K562 (cell line): ENCODE results near the gene CUX1. TPM values are rescaled to one million over a fixed set of nuclear protein-coding genes. Genes with fewer than 3 reads are reported as not detected.

ENCODE experiments used
- ATAC-seq: fragments of 200-7000 bp; cut with Tn5 transposase; 3 replicates; pipeline ENCODE4 v1.9.1; 2020; ENCODE audit warnings: moderate library complexity
- BruUV-seq: library from RNA; stranded (reverse); fragments of 400-500 nt; replicated peaks from 2 replicates; lab custom pipeline; 2021; lab: Mats Ljungman, UMichigan
- CTCF ChIA-PET: fragments of 300-600 bp; formaldehyde crosslinking; extraction: SDS; loops from one replicate; lab custom pipeline; 2021; ENCODE audit warnings: low intra/inter-chr PET ratio; lab: Yijun Ruan, JAX
- POLR2A ChIA-PET: fragments of 300-600, 350-650 bp; sonication (Branson Sonifier 250); formaldehyde crosslinking; extraction: SDS; loops from one replicate; lab custom pipeline; 2021; ENCODE audit warnings: antibody characterized with exemption, inconsistent platforms; lab: Yijun Ruan, JAX
- DNase-seq, 4 experiments: peaks; one replicate each; pipeline versions ENCODE4 v3.0.0 to v3.0.0-alpha.2; 2011 to 2018; ENCODE audit warnings: low spot score in 3 of 4, mixed read lengths in 3 of 4; ENCODE audit errors: extremely low read depth in 1 of 4
- FAIRE-seq: peaks from 2 replicates; lab custom pipeline; 2011; peaks lifted over from hg19 to GRCh38; lab: Jason Lieb, UNC
- H2AFZ ChIP-seq: 2 replicates; pipeline ENCODE4 v1.6.0; 2011; ENCODE audit warnings: low read depth, low read length, control low read depth, inconsistent platforms
- H3K27ac ChIP-seq: fragments of 200-600 bp; 3 replicates; pipeline ENCODE4 v1.8.0; 2011; ENCODE audit warnings: low read depth, mild to moderate bottlenecking, control low read depth, inconsistent platforms, low read length, moderate library complexity, mixed read lengths; ENCODE audit errors: extremely low read depth
- H3K27me3 ChIP-seq, 2 experiments: fragments of 300-600 bp in 1 of 2; 2 replicates in 1 of 2; 3 replicates in 1 of 2; pipeline versions ENCODE4 v1.6.0 to v1.8.0; 2011; ENCODE audit warnings: inconsistent platforms in 2 of 2, low read length in 2 of 2, mild to moderate bottlenecking in 1 of 2, mixed read lengths in 1 of 2, moderate library complexity in 1 of 2; ENCODE audit not compliant: control insufficient read depth in 2 of 2, insufficient read depth in 2 of 2
- H3K36me3 ChIP-seq: fragments of 300-600 bp; 3 replicates; pipeline ENCODE4 v1.8.0; 2011; ENCODE audit warnings: mild to moderate bottlenecking, low read length, inconsistent platforms; ENCODE audit not compliant: control insufficient read depth, insufficient read depth
- H3K4me1 ChIP-seq, 2 experiments: fragments of 200-600 bp in 1 of 2; replicated peaks in 1 of 2; 2 replicates in 1 of 2; 3 replicates in 1 of 2; pipeline versions ENCODE4 v1.5.1 to v1.8.0; 2011; ENCODE audit warnings: inconsistent platforms in 2 of 2, low read length in 2 of 2, mild to moderate bottlenecking in 1 of 2, mixed read lengths in 1 of 2, moderate library complexity in 1 of 2; ENCODE audit not compliant: control insufficient read depth in 2 of 2, insufficient read depth in 2 of 2
- H3K4me2 ChIP-seq: 2 replicates; pipeline ENCODE4 v1.6.1; 2011; ENCODE audit warnings: low read length, control low read depth, inconsistent platforms, mixed read lengths; ENCODE audit not compliant: insufficient read depth
- H3K4me3 ChIP-seq: fragments of 200-600 bp; sonication (generic), shearing (Covaris generic); 2 replicates; pipeline ENCODE4 v1.5.1; 2016; ENCODE audit warnings: control low read depth, inconsistent platforms
- H3K79me2 ChIP-seq: fragments of 200-600 bp; 3 replicates; pipeline ENCODE4 v1.8.0; 2011; ENCODE audit warnings: low read length, inconsistent platforms; ENCODE audit not compliant: control insufficient read depth, insufficient read depth
- H3K9ac ChIP-seq, 2 experiments: 2 replicates each; pipeline versions ENCODE4 v1.6.0 to v1.6.1; 2011; ENCODE audit warnings: low read depth in 2 of 2, low read length in 2 of 2, control low read depth in 1 of 2, inconsistent platforms in 1 of 2, mild to moderate bottlenecking in 1 of 2, mixed read lengths in 1 of 2; ENCODE audit not compliant: insufficient read depth in 1 of 2
- H3K9me1 ChIP-seq: one replicate; pipeline ENCODE4 v1.6.0; 2011; ENCODE audit warnings: inconsistent platforms, mild to moderate bottlenecking, low read length, moderate library complexity; ENCODE audit not compliant: control insufficient read depth, insufficient read depth
- H3K9me3 ChIP-seq: replicated peaks from 2 replicates; pipeline ENCODE4 v1.5.1; 2011; ENCODE audit warnings: low read depth, low read length, inconsistent platforms; ENCODE audit not compliant: control insufficient read depth, insufficient read depth
- H4K20me1 ChIP-seq: replicated peaks from 2 replicates; pipeline ENCODE4 v1.6.1; 2011; ENCODE audit warnings: low read length, inconsistent platforms, mixed read lengths; ENCODE audit not compliant: control insufficient read depth, insufficient read depth
- SPI1 ChIP-seq: IDR thresholded peaks from 2 replicates; pipeline ENCODE4 v1.6.1; 2011; ENCODE audit warnings: low read depth, low read length, control low read depth, borderline replicate concordance
- TEAD1 ChIP-seq, 2 experiments: fragments of 450-650 bp in 1 of 2; sonication (generic) in 1 of 2; formaldehyde crosslinking; IDR thresholded peaks; 2 replicates each; pipeline versions ENCODE4 v1.4.0 to v1.8.0; 2020 to 2022; ENCODE audit warnings: mild to moderate bottlenecking in 2 of 2, missing genetic modification reagents in 1 of 2
- WGBS: fragments of 100-300 bp; shearing (Covaris generic); methylation state at CpG from one replicate; pipeline ENCODE4 v1.1.6; 2016; ENCODE audit warnings: low coverage, mixed read lengths; ENCODE audit not compliant: insufficient coverage; ENCODE audit errors: missing lambda C conversion rate; 5-methylcytosine and 5-hydroxymethylcytosine counted together
- in situ Hi-C: fragments of 300-500 bp; cut with MboI; formaldehyde crosslinking; loops from 4 replicates; pipeline ENCODE4 v1.15.0; 2018; ENCODE audit warnings: inconsistent platforms, mixed read lengths
- intact Hi-C: fragments of 100-400 bp; cut with micrococcal nuclease; formaldehyde crosslinking; loops from 2 replicates; pipeline ENCODE4 v1.14.2; 2022
- polyA plus RNA-seq, 8 experiments: library from polyadenylated mRNA; depleted of rRNA in 4 of 8; stranded (reverse) in 5 of 8; unstranded in 3 of 8; fragments of >200 nt; fragmentation: Nextera tagmentation in 2 of 8; fragmentation: Illumina TruSeq in 1 of 8; extraction: Ambion mirVana in 2 of 8; extraction: Trizol in 1 of 8; gene quantifications; 2 replicates each; pipeline versions ENCODE4 v1.2.1 to v1.2.3, GENCODE V29; 2011 to 2014; ENCODE audit warnings: inconsistent platforms in 1 of 8, missing spikeins in 1 of 8
- total RNA-seq, 7 experiments: library from RNA; depleted of rRNA in 6 of 7; stranded (reverse); fragments of >200 nt in 6 of 7; fragmentation: Illumina TruSeq in 2 of 7; extraction: Trizol in 2 of 7; gene quantifications; 2 replicates each; pipeline versions ENCODE4 v1.2.1 to v1.2.3, GENCODE V29; 2011 to 2021; ENCODE audit warnings: low replicate concordance in 1 of 7

The CUX1 gene
- total and polyA plus RNA-seq, 9 of the 15 experiments (the other 6 are each of a cell fraction or from before 2014, with no cell fraction given) = 3.6 to 55.3 (median 25.2) TPM

DNA sequence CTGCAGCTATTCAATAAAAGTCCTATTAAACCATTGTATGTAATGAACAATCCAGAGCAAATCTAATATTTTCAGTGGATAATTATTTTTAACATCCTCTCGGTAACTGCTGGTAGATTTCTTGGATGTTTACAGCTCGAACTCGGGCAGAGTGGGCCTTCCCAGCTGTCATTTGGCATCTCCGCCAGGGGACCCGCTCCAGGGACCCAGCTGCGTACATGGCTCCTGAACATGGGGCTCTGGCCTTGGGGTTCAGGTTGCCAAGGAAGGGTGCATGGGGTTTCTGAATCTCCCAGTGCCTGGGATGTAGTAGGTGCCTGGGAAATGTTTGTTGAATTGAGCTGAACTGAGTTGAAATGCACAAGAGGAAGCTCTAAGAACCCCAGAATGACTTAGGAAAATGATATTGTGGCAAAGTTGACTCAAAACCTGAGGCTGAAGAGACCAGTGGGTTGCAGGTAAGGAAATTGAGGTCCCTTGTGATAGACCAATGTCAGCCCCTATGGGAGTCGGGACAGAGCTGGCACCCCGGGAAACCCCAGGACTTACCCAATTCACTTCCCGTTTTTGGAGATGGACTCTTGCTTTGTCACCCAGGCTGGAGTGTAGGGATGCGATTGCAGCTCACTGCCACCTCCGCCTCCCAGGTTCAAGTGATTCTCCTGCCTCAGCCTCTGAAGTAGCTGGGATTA, 228.4 kb downstream of the CUX1 start:
- no peaks in the 10 kb centered on the region for H3K79me2 ChIP-seq
- DNase-seq (no peak), ATAC-seq (no peak), FAIRE-seq (no peak)
- no TSS peak for BruUV-seq
- H3K4me2 ChIP-seq = no peak overlapping the region
- no peaks in the 10 kb centered on the region for H3K27me3 ChIP-seq
- no peaks in the 10 kb centered on the region for H3K36me3 ChIP-seq
- H3K27ac ChIP-seq = no peak overlapping the region
- H3K4me1 ChIP-seq = peaks cover 0 to 4% of the 10 kb centered on the region in 2 experiments; a peak in 1 of 5 replicates
- H2AFZ ChIP-seq = no peak overlapping the region
- TF ChIP-seq SPI1 (peak; percentile 80), TEAD1 (CRISPR knock-in tag; IDR thresholded peaks at IDR 0.05) (no peak)
- no peak overlapping the region for H3K4me3 ChIP-seq
- 90% methylated on average over 11 of the region's 11 CpGs for WGBS
- H4K20me1 ChIP-seq = peaks cover 7% of the 10 kb centered on the region
- ChIA-PET CTCF (no interaction called here), POLR2A (interaction anchor here (0.5 to 1.5 kb wide), 4 partner anchors 12 to 211 kb away, joined by 3 to 4 read pairs (median 4); no protein-coding TSS in a partner anchor)
- H3K9me1 ChIP-seq = no peaks in the 10 kb centered on the region
- H3K9me3 ChIP-seq = no peaks in the 10 kb centered on the region
- intact Hi-C loops = no loop called here
- no peak overlapping the region for H3K9ac ChIP-seq
- in situ Hi-C loops = no loop called here

DNA sequence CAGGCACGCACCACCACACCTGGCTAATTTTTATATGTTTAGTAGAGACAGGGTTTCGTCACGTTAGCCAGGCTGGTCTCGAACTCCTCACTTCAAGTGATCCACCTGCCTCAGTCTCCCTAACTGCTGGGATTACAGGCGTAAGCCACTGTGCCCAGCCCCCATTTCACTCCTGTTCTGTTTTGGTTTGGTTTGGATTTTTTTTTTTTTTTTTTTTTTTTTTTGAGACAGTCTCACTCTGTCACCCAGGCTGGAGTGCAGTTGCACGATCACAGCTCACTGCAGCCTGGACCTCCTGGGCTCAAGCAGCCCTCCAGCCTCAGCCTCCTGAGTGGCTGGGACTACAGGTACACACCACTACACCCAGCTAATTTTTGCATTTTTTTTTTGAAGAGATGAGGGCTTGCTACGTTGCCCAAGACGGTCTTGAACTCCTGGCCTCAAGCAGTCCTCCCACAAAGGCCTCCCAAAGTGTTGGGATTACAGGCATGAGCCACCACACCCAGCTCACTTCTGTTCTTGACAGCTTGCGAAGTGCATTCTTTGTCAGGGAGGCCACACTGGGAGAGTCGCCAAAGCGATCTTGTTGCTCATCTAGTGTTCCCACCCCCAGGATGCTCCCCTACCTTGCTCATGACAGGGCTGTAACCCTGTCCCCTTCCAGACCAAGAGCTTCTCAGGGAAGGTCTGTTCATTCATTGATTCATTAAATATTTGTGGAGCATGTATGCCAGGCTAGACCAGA, 229.1 kb downstream of the CUX1 start:
- intact Hi-C loops = no loop called here

More for the DNA sequence above, 229.1 kb downstream of the CUX1 start:
- ChIA-PET CTCF (no interaction called here), POLR2A (interaction anchor here (0.5 to 1.5 kb wide), 3 partner anchors 13 to 212 kb away, joined by 3 to 4 read pairs (median 3); no protein-coding TSS in a partner anchor)
- Histone ChIP-seq H3K27me3 (no peaks in the 10 kb centered on the region), H4K20me1 (peaks cover 7% of the 10 kb centered on the region), H3K36me3 (no peaks in the 10 kb centered on the region), H3K4me2 (no peak overlapping the region), H2AFZ (no peak overlapping the region), H3K9me3 (no peaks in the 10 kb centered on the region), H3K79me2 (no peaks in the 10 kb centered on the region), H3K27ac (no peak overlapping the region), H3K9ac (no peak overlapping the region), H3K4me1 (peaks cover 0 to 4% of the 10 kb centered on the region in 2 experiments; a peak in 2 of 5 replicates), H3K4me3 (no peak overlapping the region), H3K9me1 (no peaks in the 10 kb centered on the region)
- ATAC-seq = no peak
- no peak for FAIRE-seq
- no peak for DNase-seq
- 73% methylated on average over 11 of the region's 11 CpGs for WGBS
- BruUV-seq = no TSS peak
- in situ Hi-C loops = no loop called here
